ENCODE measurements around the gene USP31. TPM values are rescaled to one million over a fixed set of nuclear protein-coding genes. Genes with fewer than 3 reads are reported as not detected.

Gene USP31
- total and polyA plus RNA-seq, 2 of the 8 experiments (the other 6 are each of a cell fraction or from before 2014, with no cell fraction given), result 6.7 to 19.0 TPM

DNA sequence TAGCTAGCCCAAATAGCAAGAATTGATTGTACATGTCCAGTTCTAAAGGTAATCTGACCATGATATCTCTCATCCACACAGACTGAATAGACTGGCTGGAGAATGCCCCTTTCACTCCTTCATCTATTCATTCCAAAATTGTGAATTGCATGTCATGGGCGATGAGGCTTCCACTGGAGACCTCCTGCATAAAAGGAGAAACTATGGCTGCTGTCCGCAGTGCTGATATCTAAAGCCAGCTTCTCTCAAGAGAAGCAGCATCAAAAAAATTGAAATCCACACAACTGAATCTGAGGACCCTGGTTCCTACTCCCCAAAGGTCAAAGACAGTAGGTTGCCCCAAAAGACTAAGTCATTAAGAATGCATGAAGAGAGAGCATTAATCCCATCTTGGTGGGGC is 25.4 kb upstream of the USP31 start:
- Histone ChIP-seq H3K9me3 (ENCODE audit: insufficient read depth in 2 of 2, low read depth in 1 of 2, low read length in 1 of 2) (no peaks in the 10 kb centered on the region), H3K56ac (replicated peaks; ENCODE audit: insufficient read length, low read depth, low read length) (no peak overlapping the region), H2BK20ac (ENCODE audit: low read length) (no peak overlapping the region), H3K4me1 (replicated peaks in 1 of 4; ENCODE audit: control insufficient read depth in 3 of 4, insufficient read depth in 4 of 4, low read length in 3 of 4) (peaks cover 0 to 3% (median 0%) of the 10 kb centered on the region in 4 experiments; a peak in 1 of 7 replicates), H4K5ac (ENCODE audit: insufficient read length, low read depth, low read length) (no peak overlapping the region), H3K9ac (replicated peaks in 1 of 4; ENCODE audit: extremely low read depth in 1 of 4, low read depth in 3 of 4, low read length in 3 of 4) (no peak overlapping the region), H3K79me2 (ENCODE audit: control insufficient read depth in 1 of 2, insufficient read depth in 2 of 2, low read length in 2 of 2) (no peaks in the 10 kb centered on the region), H3K36me3 (ENCODE audit: control insufficient read depth in 2 of 4, insufficient read depth in 4 of 4, low read length in 3 of 4) (no peaks in the 10 kb centered on the region), H4K91ac (replicated peaks; ENCODE audit: insufficient read length, low read length) (no peak overlapping the region), H3K4me3 (ENCODE audit: extremely low read depth in 1 of 4, insufficient read depth in 2 of 4, low read depth in 3 of 4, low read length in 4 of 4) (no peak overlapping the region), H3K27ac (ENCODE audit: low read depth, low read length) (no peak overlapping the region), H3K4me2 (ENCODE audit: insufficient read depth in 1 of 2, low read depth in 2 of 2, low read length in 2 of 2) (no peak overlapping the region), H2BK15ac (ENCODE audit: low read length) (no peak overlapping the region), H3K79me1 (ENCODE audit: low read depth, low read length) (no peaks in the 10 kb centered on the region), H3K23me2 (ENCODE audit: low read depth, low read length) (no peaks in the 10 kb centered on the region), H3K14ac (ENCODE audit: insufficient read length) (no peak overlapping the region), H2BK12ac (ENCODE audit: low read depth, low read length) (no peak overlapping the region), H3K18ac (ENCODE audit: extremely low read depth, low read length) (no peak overlapping the region), H2AK5ac (ENCODE audit: low read depth, low read length) (no peak overlapping the region), H3K23ac (ENCODE audit: insufficient read length) (no peak overlapping the region), H4K20me1 (replicated peaks in 1 of 2; ENCODE audit: control insufficient read depth in 1 of 2, insufficient read depth in 2 of 2, low read length in 2 of 2) (no peaks in the 10 kb centered on the region), H3K27me3 (replicated peaks in 1 of 4; ENCODE audit: control insufficient read depth in 3 of 4, extremely low read depth in 1 of 4, insufficient read depth in 3 of 4, low read length in 3 of 4) (no peaks in the 10 kb centered on the region; a peak in 1 of 7 replicates), H3K4ac (replicated peaks; ENCODE audit: insufficient read length, low read depth, low read length) (no peak overlapping the region), H4K8ac (ENCODE audit: extremely low read depth, insufficient read depth, low read length) (no peak overlapping the region), H2BK5ac (ENCODE audit: low read depth, low read length) (no peak overlapping the region), H2AFZ (ENCODE audit: low read length) (no peak overlapping the region), H2BK120ac (replicated peaks; ENCODE audit: low read depth, low read length) (no peak overlapping the region)
- POLR2A ChIA-PET (ENCODE audit: partially characterized antibody), result no interaction called here
- DNase-seq (ENCODE audit: low read depth in 1 of 2, low spot score in 2 of 2) (no peak), FAIRE-seq (no peak)
- WGBS, 2 experiments (ENCODE audit: extremely low coverage in 1 of 2, insufficient coverage in 1 of 2, insufficient read length in 1 of 2, insufficient replicate concordance in 2 of 2, low coverage in 1 of 2, low lambda C conversion rate in 2 of 2, missing lambda C conversion rate in 1 of 2), result 73% methylated on average over 2 of the region's 2 CpGs; no CpG with 5 or more reads in 1 of the 2 experiments
- CTCF ChIA-PET (ENCODE audit: partially characterized antibody), result interaction anchor here (0.8 to 14.8 kb wide), 2 partner anchors 65 to 260 kb away, joined by 3 to 178 read pairs; no protein-coding TSS in a partner anchor
- no peak for TF ChIP-seq ASH2L (IDR thresholded peaks at IDR 0.05; ENCODE audit: low read length)
- no peak for TF ChIP-seq TBP (IDR thresholded peaks at IDR 0.05; ENCODE audit: low read depth, low read length)
- no peak for TF ChIP-seq POU5F1 (IDR thresholded peaks at IDR 0.05; ENCODE audit: low read depth, low read length)
- TF ChIP-seq EP300 (IDR thresholded peaks at IDR 0.05; ENCODE audit: borderline replicate concordance in 1 of 2, low read depth in 2 of 2, low read length in 2 of 2), result no peak
- TF ChIP-seq NRF1 (IDR thresholded peaks at IDR 0.05; ENCODE audit: low read depth, low read length), result no peak
- no peak for TF ChIP-seq YY1 (IDR thresholded peaks at IDR 0.05; ENCODE audit: low read depth, low read length)
- no peak for TF ChIP-seq KDM5A (IDR thresholded peaks at IDR 0.05; ENCODE audit: low read length)
- no peak for TF ChIP-seq GABPA (IDR thresholded peaks at IDR 0.05; ENCODE audit: borderline replicate concordance, insufficient read depth, low read length)
- TF ChIP-seq ATF3 (IDR thresholded peaks at IDR 0.05; ENCODE audit: insufficient read depth, low read depth, low read length), result no peak
